HepG2 (cell line): ENCODE measurements around the gene CST3. TPM values are rescaled to one million over a fixed set of nuclear protein-coding genes. Genes with fewer than 3 reads are reported as not detected.

Experiments
- ATF6 ChIP-seq: sonication (generic); formaldehyde crosslinking; conservative IDR thresholded peaks from 2 replicates; pipeline ENCODE4 v1.4.0; 2020; ENCODE audit warnings: missing genetic modification reagents
- CBX5 ChIP-seq: sonication (generic); formaldehyde crosslinking; IDR thresholded peaks from 2 replicates; pipeline ENCODE4 v1.4.0; 2020; ENCODE audit warnings: missing genetic modification reagents, borderline replicate concordance
- CCAR2 ChIP-seq: fragments of 200-400 bp; formaldehyde crosslinking; optimal IDR thresholded peaks from 2 replicates; pipeline ENCODE3; 2018; ENCODE audit warnings: low read depth, mild to moderate bottlenecking, low read length, moderate library complexity
- DBP ChIP-seq: sonication (generic); formaldehyde crosslinking; IDR thresholded peaks from 2 replicates; pipeline ENCODE4 v1.4.0; 2020; ENCODE audit warnings: missing genetic modification reagents; ENCODE audit errors: not compliant biosample characterization
- HOXD1 ChIP-seq: sonication (generic); formaldehyde crosslinking; IDR thresholded peaks from 2 replicates; pipeline ENCODE4 v1.5.0; 2020; ENCODE audit warnings: missing genetic modification reagents
- JUNB ChIP-seq: sonication (generic); formaldehyde crosslinking; IDR thresholded peaks from 2 replicates; pipeline ENCODE4 v1.8.0; 2022; ENCODE audit warnings: missing genetic modification reagents, mild to moderate bottlenecking, borderline replicate concordance
- MED8 ChIP-seq: sonication (generic); formaldehyde crosslinking; IDR thresholded peaks from 2 replicates; pipeline ENCODE4 v1.8.1; 2023; ENCODE audit warnings: mild to moderate bottlenecking, missing genetic modification reagents; ENCODE audit not compliant: insufficient replicate concordance
- MIER2 ChIP-seq: IDR thresholded peaks from 2 replicates; pipeline ENCODE4 v1.6.1; 2016; ENCODE audit warnings: missing biosample characterization, missing genetic modification reagents
- NFRKB ChIP-seq: fragments of 450-650 bp; IDR thresholded peaks from 2 replicates; pipeline ENCODE4 v1.6.1; 2017
- NR2F6 ChIP-seq, 2 experiments: IDR thresholded peaks; 2 replicates each; pipeline ENCODE4 v1.6.1; 2016; ENCODE audit warnings: antibody characterized with exemption in 1 of 2, mild to moderate bottlenecking in 1 of 2
- ZBTB42 ChIP-seq: sonication (generic); formaldehyde crosslinking; IDR thresholded peaks from 2 replicates; pipeline ENCODE4 v1.5.0; 2020; ENCODE audit warnings: mild to moderate bottlenecking, missing genetic modification reagents
- ZBTB8A ChIP-seq: sonication (generic); formaldehyde crosslinking; IDR thresholded peaks from 2 replicates; pipeline ENCODE4 v1.4.0; 2020; ENCODE audit warnings: mild to moderate bottlenecking, low read depth, missing genetic modification reagents, borderline replicate concordance
- ZFP1 ChIP-seq: IDR thresholded peaks from 2 replicates; pipeline ENCODE4 v1.6.1; 2016
- ZFP36L2 ChIP-seq: sonication (generic); formaldehyde crosslinking; IDR thresholded peaks from 2 replicates; pipeline ENCODE4 v1.4.0; 2020; ENCODE audit warnings: missing genetic modification reagents
- ZNF234 ChIP-seq: sonication (generic); formaldehyde crosslinking; conservative IDR thresholded peaks from 2 replicates; pipeline ENCODE4 v1.5.1; 2020; ENCODE audit warnings: mild to moderate bottlenecking, missing genetic modification reagents
- ZNF552 ChIP-seq: sonication (generic); formaldehyde crosslinking; IDR thresholded peaks from 2 replicates; pipeline ENCODE4 v1.9.0; 2022; ENCODE audit warnings: missing genetic modification reagents, mild to moderate bottlenecking, borderline replicate concordance
- ZNF574 ChIP-seq: sonication (generic); formaldehyde crosslinking; IDR thresholded peaks from 2 replicates; pipeline ENCODE4 v1.4.0; 2020; ENCODE audit warnings: missing genetic modification reagents
- ZNF660 ChIP-seq: sonication (generic); formaldehyde crosslinking; IDR thresholded peaks from 2 replicates; pipeline ENCODE4 v1.5.1; 2020; ENCODE audit warnings: mild to moderate bottlenecking, low read depth, missing genetic modification reagents, borderline replicate concordance
- ZNF687 ChIP-seq: sonication (generic); formaldehyde crosslinking; IDR thresholded peaks from 2 replicates; pipeline ENCODE4 v1.5.1; 2020; ENCODE audit warnings: mild to moderate bottlenecking, missing genetic modification reagents, moderate library complexity
- polyA plus RNA-seq, 8 experiments: library from polyadenylated mRNA; depleted of rRNA in 3 of 8; stranded (reverse) in 7 of 8; unstranded in 1 of 8; fragments of >200 nt; fragmentation: Illumina TruSeq in 4 of 8; extraction: Trizol in 4 of 8; gene quantifications; 2 replicates each; pipeline versions ENCODE4 v1.2.1 to v1.2.3, GENCODE V29; 2011 to 2016; ENCODE audit warnings: low read depth in 4 of 8, missing spikeins in 1 of 8, mixed read lengths in 1 of 8; ENCODE audit not compliant: insufficient read depth in 1 of 8
- total RNA-seq, 5 experiments: library from RNA; depleted of rRNA; stranded (reverse); fragments of >200 nt; fragmentation: Illumina TruSeq; extraction: Trizol; gene quantifications; 2 replicates each; pipeline ENCODE4 v1.2.3, GENCODE V29; 2016; ENCODE audit warnings: low read depth in 1 of 5

Gene CST3
- total and polyA plus RNA-seq, 2 of the 13 experiments (the other 11 are each of a cell fraction or from before 2014, with no cell fraction given), result 690 to 1,005 TPM

- no peak; the same call in 1 of the 2 replicates for TF ChIP-seq ATF6 (CRISPR knock-in tag)
- TF ChIP-seq MIER2 (CRISPR knock-in tag), result no peak
- no peak for TF ChIP-seq ZFP36L2 (CRISPR knock-in tag)
- TF ChIP-seq CBX5, result no peak
- 0 out of 2 replicates have a peak, but pooled peaks have one; percentile 6 for TF ChIP-seq ZNF234
- TF ChIP-seq NFRKB, result no peak
- no peak for TF ChIP-seq NR2F6 (IDR thresholded peaks at IDR 0.05)
- 0 out of 2 replicates have a peak, but pooled peaks have one; percentile 4 for TF ChIP-seq NR2F6 (CRISPR knock-in tag; IDR thresholded peaks at IDR 0.05)
- no peak for TF ChIP-seq ZNF660 (CRISPR knock-in tag)
- TF ChIP-seq CCAR2, result no peak
- TF ChIP-seq ZNF687 (CRISPR knock-in tag), result no peak
- TF ChIP-seq ZFP1 (CRISPR knock-in tag), result no peak
- TF ChIP-seq DBP (CRISPR knock-in tag), result no peak
- TF ChIP-seq JUNB, result no peak
- no peak for TF ChIP-seq ZNF574 (CRISPR knock-in tag)
- no peak for TF ChIP-seq MED8 (CRISPR knock-in tag)
- no peak for TF ChIP-seq HOXD1 (CRISPR knock-in tag)
- no peak; the same call in 1 of the 2 replicates for TF ChIP-seq ZBTB42 (CRISPR knock-in tag)
- TF ChIP-seq ZNF552, result 0 out of 2 replicates have a peak, but pooled peaks have one; percentile 10
- TF ChIP-seq ZBTB8A, result no peak
These were observed 860 bp downstream of the CST3 start (continued) for GRCh38 chr20:23636908-23637281.
